PC-9 (cell line): ENCODE results near the gene TTBK1. TPM values are rescaled to one million over a fixed set of nuclear protein-coding genes. Genes with fewer than 3 reads are reported as not detected.

ENCODE experiments used
- BruUV-seq: library from RNA; stranded (reverse); fragments of 400-500 nt; replicated peaks from 2 replicates; lab custom pipeline; 2021; lab: Mats Ljungman, UMichigan
- CTCF ChIA-PET: fragments of 300-600 bp; sonication (Branson Sonifier 250); formaldehyde crosslinking; loops from one replicate; lab custom pipeline; 2022; ENCODE audit warnings: antibody characterized with exemption; lab: Charles Lee
- POLR2A ChIA-PET: fragments of 300-600 bp; sonication (Branson Sonifier 250); formaldehyde crosslinking; loops from one replicate; lab custom pipeline; 2022; ENCODE audit warnings: antibody characterized with exemption; ENCODE audit not compliant: unreplicated experiment; lab: Charles Lee
- DNase-seq, 2 experiments: peaks; one replicate each; pipeline versions ENCODE4 v3.0.0 to v3.0.0-alpha.2; 2015 to 2022; ENCODE audit warnings: mixed read lengths in 1 of 2
- H2AFZ ChIP-seq: fragments of 200-600 bp; sonication (generic); 2 replicates; pipeline ENCODE4 v1.8.1; 2017; ENCODE audit warnings: antibody characterized with exemption
- H3F3A ChIP-seq: fragments of 200-600 bp; sonication (generic); 2 replicates; pipeline ENCODE4 v1.8.1; 2017; ENCODE audit warnings: antibody characterized with exemption, mild to moderate bottlenecking, low read depth; ENCODE audit not compliant: insufficient read depth
- H3K27ac ChIP-seq: fragments of 200-600 bp; sonication (generic); 2 replicates; pipeline ENCODE4 v1.6.1; 2016; ENCODE audit warnings: mixed run types
- H3K27me3 ChIP-seq: fragments of 200-600 bp; sonication (generic); 2 replicates; pipeline ENCODE4 v1.6.1; 2016; ENCODE audit warnings: low read depth, mixed run types; ENCODE audit not compliant: insufficient read depth
- H3K36me3 ChIP-seq: fragments of 200-600 bp; sonication (generic); 2 replicates; pipeline ENCODE4 v1.6.1; 2016; ENCODE audit warnings: low read depth, mixed run types
- H3K4me1 ChIP-seq: fragments of 200-600 bp; sonication (generic); replicated peaks from 2 replicates; pipeline ENCODE4 v1.6.1; 2016; ENCODE audit warnings: mixed run types; ENCODE audit not compliant: insufficient read depth
- H3K4me2 ChIP-seq: fragments of 200-600 bp; sonication (generic); 2 replicates; pipeline ENCODE4 v1.6.1; 2017; ENCODE audit warnings: mixed run types
- H3K4me3 ChIP-seq: fragments of 200-600 bp; sonication (generic); 2 replicates; pipeline ENCODE4 v1.6.1; 2016; ENCODE audit warnings: mixed run types
- H3K79me2 ChIP-seq: fragments of 200-600 bp; sonication (generic); 2 replicates; pipeline ENCODE4 v1.6.1; 2017; ENCODE audit warnings: low read depth, mixed run types
- H3K9me2 ChIP-seq: fragments of 200-600 bp; sonication (generic); 2 replicates; pipeline ENCODE4 v1.8.1; 2017; ENCODE audit warnings: mild to moderate bottlenecking; ENCODE audit not compliant: insufficient read depth
- H3K9me3 ChIP-seq: fragments of 200-600 bp; sonication (generic); 2 replicates; pipeline ENCODE4 v1.8.1; 2016; ENCODE audit warnings: low read depth; ENCODE audit not compliant: insufficient read depth
- H4K20me1 ChIP-seq: fragments of 200-600 bp; sonication (generic); 2 replicates; pipeline ENCODE4 v1.8.1; 2017; ENCODE audit not compliant: insufficient read depth
- EZH2 ChIP-seq: fragments of 200-600 bp; sonication (generic); IDR thresholded peaks from 2 replicates; pipeline ENCODE4 v1.8.0; 2017; ENCODE audit warnings: antibody characterized with exemption, low read depth
- intact Hi-C: fragments of 100-400 bp; cut with micrococcal nuclease; formaldehyde crosslinking; loops from one replicate; pipeline ENCODE4 v1.10.0; 2022; ENCODE audit not compliant: unreplicated experiment
- total RNA-seq: library from RNA; stranded (reverse); gene quantifications from 2 replicates; pipeline ENCODE4 v1.2.3, GENCODE V29; 2021
- TF ChIP-seq, protein P1 (sequence below): fragments of 200-600 bp; sonication (generic); conservative IDR thresholded peaks from 2 replicates; pipeline ENCODE4 v1.6.1; 2017; ENCODE audit warnings: mixed run types, antibody characterized with exemption, mild to moderate bottlenecking, moderate library complexity

TTBK1 gene
- total RNA-seq, 1 experiment from 2014 or later = 0.07 TPM

DNA sequence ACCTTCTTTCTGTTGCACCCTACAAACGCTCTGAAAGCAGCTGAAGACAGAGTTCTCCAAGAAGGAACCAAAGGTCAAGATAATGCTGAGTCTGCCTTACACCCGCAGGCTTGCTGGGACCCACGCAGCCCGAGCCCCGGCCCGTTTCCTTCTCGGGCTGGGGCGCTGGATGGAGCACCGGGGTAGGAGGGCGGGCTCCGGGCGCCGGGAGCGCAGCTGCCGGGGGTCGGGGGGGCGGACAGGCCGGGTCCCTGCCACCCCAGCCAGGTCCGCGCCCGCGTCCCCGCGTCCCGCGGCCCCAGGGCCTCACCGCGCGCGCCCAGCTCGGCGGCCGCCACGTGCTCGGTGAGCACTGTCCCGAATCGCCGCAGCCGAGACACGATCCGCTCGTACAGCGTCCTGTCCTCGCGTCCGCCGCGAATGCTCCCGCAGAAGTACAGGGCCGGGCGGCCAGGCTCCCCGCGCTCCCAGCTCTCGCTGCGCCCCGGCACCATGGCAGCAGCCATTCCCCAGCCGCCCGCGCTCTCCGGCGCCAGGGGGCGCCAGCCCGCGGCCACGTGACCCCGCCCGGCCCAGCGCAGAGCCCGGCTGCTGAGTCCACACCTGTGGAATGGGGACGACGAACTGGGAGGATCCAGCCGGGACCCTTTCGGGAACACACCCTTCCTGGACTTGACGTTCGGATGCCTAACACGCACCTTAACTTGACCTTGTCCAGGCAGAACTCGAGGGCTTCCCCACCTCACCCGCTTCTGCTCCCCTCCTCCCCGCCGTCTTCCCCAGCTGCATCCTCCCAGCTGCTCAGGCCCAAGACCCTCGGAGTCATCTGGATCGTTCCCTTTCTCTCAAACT is 14.1 kb upstream of the TTBK1 start, which contains the start of gene DNPH1:
Gene DNPH1 (minus strand): TSS at position 531 of the 852 bp plus-strand sequence. CDS start 25 bp downstream, at position 506.
- peak within 1 kb of the TSS; percentile 95 for H2AFZ ChIP-seq

DNA sequence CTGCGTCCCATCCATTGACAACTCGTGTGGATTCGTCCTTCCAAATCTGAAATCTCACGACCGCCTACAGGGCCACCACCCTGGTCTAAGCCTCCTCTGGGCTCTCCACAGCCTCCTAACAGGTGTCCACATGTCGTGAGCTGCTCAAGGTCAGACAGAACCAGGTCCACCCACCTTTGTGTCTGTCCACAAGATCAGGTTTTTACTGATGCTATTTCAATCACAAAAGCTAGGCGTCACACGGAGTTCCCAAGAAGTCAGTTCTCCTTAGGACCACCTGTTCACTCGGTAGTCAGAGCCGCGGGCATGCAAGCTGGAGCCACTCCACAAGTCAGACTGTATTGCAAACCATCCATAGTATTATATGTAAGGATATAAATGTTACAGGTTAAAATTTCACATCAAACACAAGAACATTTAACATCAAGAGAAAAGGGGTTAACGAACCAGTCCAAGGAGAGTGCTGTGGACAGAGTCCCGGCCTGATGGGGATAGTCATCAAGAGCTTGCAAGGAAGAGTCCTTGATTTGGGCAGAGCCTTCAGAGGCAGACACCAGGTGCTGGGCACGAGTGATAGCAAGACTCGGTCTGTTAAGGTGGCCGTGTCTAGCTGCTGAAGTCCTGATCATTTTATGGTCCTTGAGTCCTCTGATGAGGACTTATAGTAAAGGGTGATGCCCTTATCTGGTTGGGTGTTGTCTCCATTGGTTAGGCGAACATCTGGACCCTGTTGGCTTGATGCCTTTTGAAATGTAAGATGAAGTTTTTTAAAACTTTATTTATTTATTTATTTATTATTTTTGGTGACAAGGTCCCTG is 13.3 kb upstream of the TTBK1 start:
- CTCF ChIA-PET = interaction anchor here (0.6 kb wide), 3 partner anchors 20 to 140 kb away, joined by 3 to 20 read pairs (median 3); partner anchors contain the start of gene ZNF318
- intact Hi-C loops = no loop called here
- H3K4me3 ChIP-seq = no peak overlapping the region; the same call in 1 of the 2 replicates
- no TSS peak for BruUV-seq
- peak overlapping the region; percentile 86 for H3K4me2 ChIP-seq
- no peak overlapping the region for H3K27ac ChIP-seq
- H3K36me3 ChIP-seq = no peaks in the 10 kb centered on the region
- POLR2A ChIA-PET = no interaction called here
- H3K79me2 ChIP-seq = no peaks in the 10 kb centered on the region
- H3K9me2 ChIP-seq = no peaks in the 10 kb centered on the region
- H3F3A ChIP-seq = no peaks in the 10 kb centered on the region; the same call in 1 of the 2 replicates
- no peaks in the 10 kb centered on the region for H3K9me3 ChIP-seq
- TF ChIP-seq, protein P1, sequence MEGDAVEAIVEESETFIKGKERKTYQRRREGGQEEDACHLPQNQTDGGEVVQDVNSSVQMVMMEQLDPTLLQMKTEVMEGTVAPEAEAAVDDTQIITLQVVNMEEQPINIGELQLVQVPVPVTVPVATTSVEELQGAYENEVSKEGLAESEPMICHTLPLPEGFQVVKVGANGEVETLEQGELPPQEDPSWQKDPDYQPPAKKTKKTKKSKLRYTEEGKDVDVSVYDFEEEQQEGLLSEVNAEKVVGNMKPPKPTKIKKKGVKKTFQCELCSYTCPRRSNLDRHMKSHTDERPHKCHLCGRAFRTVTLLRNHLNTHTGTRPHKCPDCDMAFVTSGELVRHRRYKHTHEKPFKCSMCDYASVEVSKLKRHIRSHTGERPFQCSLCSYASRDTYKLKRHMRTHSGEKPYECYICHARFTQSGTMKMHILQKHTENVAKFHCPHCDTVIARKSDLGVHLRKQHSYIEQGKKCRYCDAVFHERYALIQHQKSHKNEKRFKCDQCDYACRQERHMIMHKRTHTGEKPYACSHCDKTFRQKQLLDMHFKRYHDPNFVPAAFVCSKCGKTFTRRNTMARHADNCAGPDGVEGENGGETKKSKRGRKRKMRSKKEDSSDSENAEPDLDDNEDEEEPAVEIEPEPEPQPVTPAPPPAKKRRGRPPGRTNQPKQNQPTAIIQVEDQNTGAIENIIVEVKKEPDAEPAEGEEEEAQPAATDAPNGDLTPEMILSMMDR = no peak
- TF ChIP-seq EZH2 = no peak
- no peaks in the 10 kb centered on the region for H3K27me3 ChIP-seq
- H2AFZ ChIP-seq = peak overlapping the region; percentile 95; the same call in 1 of the 2 replicates
- H4K20me1 ChIP-seq = no peaks in the 10 kb centered on the region
- DNase-seq = no peak
- 0 out of 2 replicates have a peak, but pooled peaks cover 9% of the 10 kb centered on the region for H3K4me1 ChIP-seq

More for the DNA sequence above, 14.1 kb upstream of the TTBK1 start, which contains the start of gene DNPH1:
- Histone ChIP-seq H3K27ac (no peak within 1 kb of the TSS), H3K4me2 (peak within 1 kb of the TSS; percentile 86), H4K20me1 (no peaks in the 10 kb centered on the region), H3K27me3 (no peaks in the 10 kb centered on the region), H3K9me3 (no peaks in the 10 kb centered on the region), H3K4me3 (peak within 1 kb of the TSS; percentile 86), H3K9me2 (no peaks in the 10 kb centered on the region), H3K36me3 (no peaks in the 10 kb centered on the region), H3F3A (no peaks in the 10 kb centered on the region; the same call in 1 of the 2 replicates), H3K79me2 (no peaks in the 10 kb centered on the region), H3K4me1 (0 out of 2 replicates have a peak, but pooled peaks cover 9% of the 10 kb centered on the region)
- CTCF ChIA-PET = interaction anchor here (0.6 kb wide), 3 partner anchors 51 to 720 kb away, joined by 3 to 5 read pairs (median 3); no protein-coding TSS in a partner anchor
- peak; percentile 50 to 81 for DNase-seq
- POLR2A ChIA-PET = interaction anchor here (0.6 kb wide), 1 partner anchor 18 kb away, joined by 3 read pairs; no protein-coding TSS in a partner anchor
- intact Hi-C loops = no loop called here
- no TSS peak for BruUV-seq
- TF ChIP-seq, protein P1 = peak; percentile 79
- no peak for TF ChIP-seq EZH2

GRCh38 chr6:43231053-43231452 is 12.2 kb upstream of the TTBK1 start:
- Histone ChIP-seq H2AFZ (no peak overlapping the region; the same call in 1 of the 2 replicates), H3K4me1 (0 out of 2 replicates have a peak, but pooled peaks cover 9% of the 10 kb centered on the region), H4K20me1 (no peaks in the 10 kb centered on the region), H3K27ac (no peak overlapping the region), H3K79me2 (no peaks in the 10 kb centered on the region), H3K4me3 (no peak overlapping the region), H3K9me2 (no peaks in the 10 kb centered on the region), H3K36me3 (no peaks in the 10 kb centered on the region), H3K4me2 (no peak overlapping the region), H3K27me3 (no peaks in the 10 kb centered on the region), H3K9me3 (no peaks in the 10 kb centered on the region), H3F3A (no peaks in the 10 kb centered on the region)
- no TSS peak for BruUV-seq
- intact Hi-C loops = no loop called here
- no peak for TF ChIP-seq EZH2
- TF ChIP-seq, protein P1 = no peak
- CTCF ChIA-PET = interaction anchor here (0.6 kb wide), 1 partner anchor 321 kb away, joined by 9 read pairs; no protein-coding TSS in a partner anchor
- POLR2A ChIA-PET = no interaction called here
- no peak for DNase-seq
